ENCODE results near the gene CNTN5. TPM values are rescaled to one million over a fixed set of nuclear protein-coding genes. Genes with fewer than 3 reads are reported as not detected.

The CNTN5 gene
- total RNA-seq, 4 donors from 2014 or later = not detected

DNA sequence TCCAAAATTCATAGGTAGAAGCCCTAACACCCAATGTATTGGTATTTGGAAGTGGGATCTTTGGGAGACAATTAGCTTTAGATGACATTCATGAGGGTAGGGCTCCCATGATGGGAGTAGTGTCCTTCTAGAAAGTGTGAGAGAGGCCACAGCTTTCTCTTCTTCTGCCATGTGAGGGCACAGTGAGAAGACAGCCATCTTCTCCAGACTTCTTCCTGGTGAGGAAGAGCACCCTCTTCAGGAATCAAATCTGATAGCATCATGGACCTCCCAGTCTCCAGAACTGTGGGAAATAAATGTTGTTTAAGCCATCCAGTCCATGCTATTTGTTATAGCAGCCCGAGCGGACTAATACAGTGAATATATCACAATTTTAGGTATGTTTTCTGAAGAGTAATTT, 96.9 kb downstream of the CNTN5 start:
- TF ChIP-seq CTCF (IDR thresholded peaks at IDR 0.05; ENCODE audit: low read depth) = no peak

DNA sequence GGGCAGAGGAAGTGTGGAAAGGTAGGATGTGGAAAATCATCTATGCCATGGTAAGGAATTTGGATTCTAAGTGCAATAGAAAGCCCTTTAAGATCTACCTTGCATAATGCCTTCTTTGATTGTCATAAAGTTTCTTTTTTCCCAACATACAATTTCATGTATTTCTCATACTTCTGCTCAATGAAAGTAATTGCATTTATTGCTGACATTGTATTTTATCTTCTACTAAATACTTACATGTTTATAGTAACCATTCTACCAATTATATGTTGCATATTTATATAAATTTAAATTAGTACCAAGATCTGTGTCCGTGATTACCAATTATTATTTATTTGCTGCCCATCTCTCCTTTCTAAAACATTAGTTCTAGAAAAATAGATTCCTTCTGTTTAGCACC, 114.8 kb downstream of the CNTN5 start:
- no peak for TF ChIP-seq CTCF (IDR thresholded peaks at IDR 0.05; ENCODE audit: low read depth)

- TF ChIP-seq CTCF (IDR thresholded peaks at IDR 0.05; ENCODE audit: low read depth) = no peak
Measured at GRCh38 chr11:99142237-99142636, 121.5 kb downstream of the CNTN5 start.

DNA sequence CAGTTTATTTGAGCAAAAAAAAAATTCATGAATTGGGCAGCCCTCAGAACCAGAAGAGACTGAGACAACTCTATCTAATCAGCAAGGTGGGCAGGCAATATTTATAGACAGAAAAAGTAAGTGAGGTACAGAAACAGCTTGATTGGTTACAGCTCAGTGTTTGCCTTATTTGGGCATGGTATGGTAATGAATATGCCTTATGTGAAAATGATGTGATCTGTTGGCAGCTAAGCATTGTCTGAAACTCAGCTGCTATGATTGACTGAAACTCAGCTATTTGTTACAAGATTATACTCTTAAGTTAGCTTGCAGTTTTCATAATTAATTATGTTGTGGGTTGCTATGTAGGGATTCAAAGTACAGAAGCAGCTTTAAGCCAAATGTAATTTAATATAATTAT, 127.6 kb downstream of the CNTN5 start:
- TF ChIP-seq CTCF (IDR thresholded peaks at IDR 0.05; ENCODE audit: low read depth) = no peak

DNA sequence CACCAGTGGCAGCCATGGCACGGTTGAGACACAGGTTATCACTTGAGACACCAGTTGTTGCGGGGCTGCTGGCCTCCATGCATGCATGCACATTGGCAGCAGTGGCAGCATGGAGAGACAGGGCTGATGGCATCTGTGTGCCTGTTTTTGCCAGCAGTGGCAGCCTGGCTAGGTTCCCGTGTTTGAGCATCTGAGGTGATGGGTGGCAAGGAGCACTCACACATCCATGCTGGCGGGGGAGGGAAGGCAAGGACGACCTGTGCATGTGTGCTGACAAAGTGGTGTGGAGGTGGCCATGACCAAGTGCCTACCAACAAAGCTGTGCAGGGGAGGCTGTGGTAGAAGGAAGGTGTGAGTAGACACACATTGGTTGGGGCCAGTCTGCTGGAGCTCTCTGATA, 133.5 kb downstream of the CNTN5 start:
- no peak for TF ChIP-seq CTCF (IDR thresholded peaks at IDR 0.05; ENCODE audit: low read depth)

GRCh38 chr11:99160447-99160846, 139.7 kb downstream of the CNTN5 start:
- no peak for TF ChIP-seq CTCF (IDR thresholded peaks at IDR 0.05; ENCODE audit: low read depth)

DNA sequence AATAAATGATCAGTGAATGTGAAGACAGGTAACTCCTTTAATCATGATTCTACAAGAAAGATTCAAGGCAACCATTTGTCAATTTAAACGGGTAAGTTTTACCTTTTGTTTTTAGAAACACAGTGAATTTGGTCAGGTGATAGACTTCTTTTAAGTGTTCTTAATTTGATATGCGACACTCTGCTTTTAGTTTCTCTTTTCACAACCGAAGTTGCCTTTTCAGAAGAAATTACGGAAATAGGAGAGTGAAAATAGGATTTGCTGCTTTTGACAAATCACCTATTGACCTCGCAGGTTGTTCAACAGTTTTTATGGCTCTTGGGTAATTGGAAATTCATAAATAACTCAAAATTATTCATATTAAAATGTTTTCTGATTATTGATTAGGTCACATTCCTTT, 142.1 kb downstream of the CNTN5 start:
- TF ChIP-seq CTCF (IDR thresholded peaks at IDR 0.05; ENCODE audit: low read depth) = no peak

GRCh38 chr11:99170591-99170990, 149.8 kb downstream of the CNTN5 start:
- TF ChIP-seq CTCF (IDR thresholded peaks at IDR 0.05; ENCODE audit: low read depth) = no peak

All from subcutaneous adipose tissue (tissue), 4 donors.